Keratinocyte (primary cell): ENCODE results near the gene HLF. TPM values are rescaled to one million over a fixed set of nuclear protein-coding genes. Genes with fewer than 3 reads are reported as not detected.

Experiments used
- DNase-seq: peaks from one replicate; pipeline ENCODE4 v3.0.0-alpha.2; 2011; ENCODE audit warnings: low read depth, missing footprints, low spot score
- FAIRE-seq: peaks from 2 replicates; lab custom pipeline; 2011; peaks lifted over from hg19 to GRCh38; lab: Jason Lieb, UNC
- H2AFZ ChIP-seq: 2 replicates; pipeline ENCODE4 v1.6.0; 2012; ENCODE audit warnings: low read length, control low read depth, inconsistent platforms; ENCODE audit not compliant: control insufficient read depth
- H3K27ac ChIP-seq: 2 replicates; pipeline ENCODE4 v1.5.1; 2011; ENCODE audit warnings: low read length; ENCODE audit not compliant: control insufficient read depth, insufficient read depth
- H3K27me3 ChIP-seq: 3 replicates; pipeline ENCODE4 v1.6.0; 2011; ENCODE audit warnings: low read length; ENCODE audit not compliant: control insufficient read depth, insufficient read depth; ENCODE audit errors: extremely low read depth
- H3K36me3 ChIP-seq, 2 experiments: 2 replicates in 1 of 2; 3 replicates in 1 of 2; pipeline ENCODE4 v1.5.1; 2011; ENCODE audit warnings: low read length in 2 of 2, mild to moderate bottlenecking in 1 of 2; ENCODE audit not compliant: control insufficient read depth in 2 of 2, insufficient read depth in 2 of 2; ENCODE audit errors: extremely low read depth in 1 of 2
- H3K4me1 ChIP-seq: 3 replicates; pipeline ENCODE4 v1.5.1; 2011; ENCODE audit warnings: low read length; ENCODE audit not compliant: control insufficient read depth, insufficient read depth; ENCODE audit errors: extremely low read depth
- H3K4me2 ChIP-seq: 3 replicates; pipeline ENCODE4 v1.6.0; 2011; ENCODE audit warnings: low read depth, low read length; ENCODE audit not compliant: control insufficient read depth, insufficient read depth; ENCODE audit errors: extremely low read depth
- H3K4me3 ChIP-seq, 3 experiments: fragments of 200-600 bp in 1 of 3; sonication (generic) in 1 of 3; 2 replicates in 2 of 3; 3 replicates in 1 of 3; pipeline ENCODE4 v1.5.1; 2011 to 2016; ENCODE audit warnings: low read length in 3 of 3, mild to moderate bottlenecking in 3 of 3, control low read depth in 2 of 3, inconsistent platforms in 1 of 3, low read depth in 1 of 3, mixed read lengths in 1 of 3, mixed run types in 1 of 3, moderate library complexity in 1 of 3; ENCODE audit not compliant: control insufficient read depth in 2 of 3, insufficient read depth in 2 of 3; ENCODE audit errors: extremely low read depth in 1 of 3
- H3K79me2 ChIP-seq: 2 replicates; pipeline ENCODE4 v1.6.0; 2012; ENCODE audit warnings: low read length; ENCODE audit not compliant: control insufficient read depth, insufficient read depth
- H3K9ac ChIP-seq: 3 replicates; pipeline ENCODE4 v1.6.0; 2011; ENCODE audit warnings: low read length; ENCODE audit not compliant: control insufficient read depth, insufficient read depth; ENCODE audit errors: extremely low read depth
- H3K9me1 ChIP-seq: 3 replicates; pipeline ENCODE4 v1.6.0; 2011; ENCODE audit warnings: low read length; ENCODE audit not compliant: control insufficient read depth, insufficient read depth; ENCODE audit errors: extremely low read depth
- H3K9me3 ChIP-seq: 2 replicates; pipeline ENCODE4 v1.5.1; 2012; ENCODE audit warnings: low read depth, low read length; ENCODE audit not compliant: control insufficient read depth
- H4K20me1 ChIP-seq: 3 replicates; pipeline ENCODE4 v1.6.0; 2011; ENCODE audit warnings: low read length; ENCODE audit not compliant: control insufficient read depth, insufficient read depth; ENCODE audit errors: extremely low read depth
- CTCF ChIP-seq, 3 experiments: IDR thresholded peaks in 1 of 3; conservative IDR thresholded peaks in 1 of 3; optimal IDR thresholded peaks in 1 of 3; 2 replicates in 2 of 3; 3 replicates in 1 of 3; pipeline versions ENCODE3 to v1.5.1; 2011; ENCODE audit warnings: low read length in 3 of 3, mild to moderate bottlenecking in 3 of 3, moderate library complexity in 2 of 3, control low read depth in 1 of 3, inconsistent platforms in 1 of 3; ENCODE audit not compliant: insufficient read depth in 2 of 3; ENCODE audit errors: extremely low read depth in 1 of 3
- EZH2 ChIP-seq: IDR thresholded peaks from one replicate; pipeline ENCODE4 v1.6.1; 2012; ENCODE audit warnings: inconsistent platforms, mild to moderate bottlenecking, low read length, moderate library complexity
- dilution Hi-C: fragments of 300-500 bp; cut with MboI; formaldehyde crosslinking; loops from one replicate; pipeline ENCODE4 v1.7.0; 2020; ENCODE audit warnings: low sequenced_read_pairs; ENCODE audit not compliant: extremely low pct_ligation_motif_present
- polyA plus RNA-seq, 5 experiments: library from polyadenylated mRNA; depleted of rRNA in 3 of 5; stranded (reverse) in 3 of 5; stranded (forward) in 1 of 5; unstranded in 1 of 5; fragments of >200 nt; gene quantifications; 1 replicate in 1 of 5; 2 replicates in 3 of 5; 3 replicates in 1 of 5; pipeline versions ENCODE4 v1.2.1 to v1.2.3, GENCODE V29; 2011 to 2012; ENCODE audit warnings: missing spikeins in 2 of 5, low read depth in 1 of 5, low replicate concordance in 1 of 5

Gene HLF
- polyA plus RNA-seq, 1 donor (not counting 4 experiments of a cell fraction or from before 2014, with no cell fraction given): 0.21 TPM

GRCh38 chr17:55314061-55314783 lies 49.5 kb downstream of the HLF start:
- H3K4me3 ChIP-seq: no peak overlapping the region
- no peak overlapping the region for H2AFZ ChIP-seq
- no peaks in the 10 kb centered on the region for H3K79me2 ChIP-seq
- no peak for DNase-seq
- no peaks in the 10 kb centered on the region for H3K27me3 ChIP-seq
- no peak overlapping the region for H3K27ac ChIP-seq
- H3K9me3 ChIP-seq: no peaks in the 10 kb centered on the region
- no peak overlapping the region for H3K9ac ChIP-seq
- H3K9me1 ChIP-seq: no peaks in the 10 kb centered on the region
- no peak for FAIRE-seq
- no peak overlapping the region for H3K4me2 ChIP-seq
- no peaks in the 10 kb centered on the region for H3K36me3 ChIP-seq
- dilution Hi-C loops: no loop called here
- TF ChIP-seq CTCF (optimal IDR thresholded peaks at IDR 0.05 in 1 of 3, IDR thresholded peaks at IDR 0.05 in 1 of 3, conservative IDR thresholded peaks at IDR 0.05 in 1 of 3; ENCODE audit: extremely low read depth in 1 of 3, insufficient read depth in 2 of 3, low read length in 3 of 3) (no peak), EZH2 (no peak)
- peaks cover 13% of the 10 kb centered on the region for H3K4me1 ChIP-seq
- no peaks in the 10 kb centered on the region for H4K20me1 ChIP-seq

DNA sequence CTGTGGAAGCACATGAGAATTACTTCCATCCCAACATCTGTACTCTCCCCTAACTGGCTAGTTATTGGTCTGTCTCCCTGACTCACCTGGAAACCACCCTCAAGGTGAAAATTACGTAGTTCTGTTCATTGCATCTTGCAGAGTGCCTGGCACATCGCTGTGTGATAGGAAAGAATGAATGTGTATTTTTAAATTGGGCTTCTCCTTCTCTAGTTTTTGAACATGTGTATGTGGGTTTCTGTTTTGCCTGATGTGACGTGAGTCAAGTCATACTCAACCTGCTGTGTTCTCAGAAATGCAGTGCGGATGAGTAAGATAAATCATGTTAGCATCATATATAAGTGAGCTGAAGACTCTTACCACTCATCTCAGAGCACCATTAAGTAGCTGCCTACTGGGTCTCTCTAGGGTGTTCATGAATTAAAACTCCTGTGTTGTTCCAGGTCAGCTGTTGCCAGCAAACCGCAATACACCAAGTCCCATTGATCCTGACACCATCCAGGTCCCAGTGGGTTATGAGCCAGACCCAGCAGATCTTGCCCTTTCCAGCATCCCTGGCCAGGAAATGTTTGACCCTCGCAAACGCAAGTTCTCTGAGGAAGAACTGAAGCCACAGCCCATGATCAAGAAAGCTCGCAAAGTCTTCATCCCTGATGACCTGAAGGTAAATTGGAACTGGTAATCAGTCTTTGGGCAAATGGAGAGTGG lies 50.2 kb downstream of the HLF start:
- Histone ChIP-seq H3K79me2 (no peaks in the 10 kb centered on the region), H3K27me3 (no peaks in the 10 kb centered on the region), H3K27ac (no peak overlapping the region), H4K20me1 (no peaks in the 10 kb centered on the region), H2AFZ (no peak overlapping the region), H3K9me3 (no peaks in the 10 kb centered on the region), H3K4me1 (peaks cover 16% of the 10 kb centered on the region), H3K4me3 (no peak overlapping the region), H3K4me2 (no peak overlapping the region), H3K9me1 (no peaks in the 10 kb centered on the region), H3K36me3 (no peaks in the 10 kb centered on the region), H3K9ac (no peak overlapping the region)
- DNase-seq (no peak), FAIRE-seq (no peak)
- dilution Hi-C loops: no loop called here
- TF ChIP-seq CTCF (optimal IDR thresholded peaks at IDR 0.05 in 1 of 3, IDR thresholded peaks at IDR 0.05 in 1 of 3, conservative IDR thresholded peaks at IDR 0.05 in 1 of 3; ENCODE audit: extremely low read depth in 1 of 3, insufficient read depth in 2 of 3, low read length in 3 of 3) (no peak), EZH2 (no peak)
